ENCODE results near the gene DNAJC15.

The DNAJC15 gene

GRCh38 chr13:43089912-43090498 lies 66.6 kb downstream of the DNAJC15 start:
- TF ChIP-seq CTCF (IDR thresholded peaks at IDR 0.05; ENCODE audit: extremely low read depth, missing control alignments), result no peak
- no peak for DNase-seq (ENCODE audit: low spot score)

GRCh38 chr13:43094901-43095300 lies 71.5 kb downstream of the DNAJC15 start:
- no peak for TF ChIP-seq CTCF (IDR thresholded peaks at IDR 0.05; ENCODE audit: extremely low read depth, missing control alignments)
- peak; percentile 37 for DNase-seq (ENCODE audit: low spot score)

GRCh38 chr13:43095771-43096719 lies 72.7 kb downstream of the DNAJC15 start:
- no peak for TF ChIP-seq CTCF (IDR thresholded peaks at IDR 0.05; ENCODE audit: extremely low read depth, missing control alignments)
- no peak for DNase-seq (ENCODE audit: low spot score)

- DNase-seq (ENCODE audit: low spot score), result no peak
- no peak for TF ChIP-seq CTCF (IDR thresholded peaks at IDR 0.05; ENCODE audit: extremely low read depth, missing control alignments)
Observed at GRCh38 chr13:43100667-43101066, 77.3 kb downstream of the DNAJC15 start.

- TF ChIP-seq CTCF (IDR thresholded peaks at IDR 0.05; ENCODE audit: extremely low read depth, missing control alignments), result no peak
Observed at GRCh38 chr13:43102304-43102703, 78.9 kb downstream of the DNAJC15 start.

GRCh38 chr13:43107780-43108179 lies 84.4 kb downstream of the DNAJC15 start:
- TF ChIP-seq CTCF (IDR thresholded peaks at IDR 0.05; ENCODE audit: extremely low read depth, missing control alignments), result no peak
- no peak for DNase-seq (ENCODE audit: low spot score)

More at GRCh38 chr13:43102304-43102703, 78.9 kb downstream of the DNAJC15 start:
- DNase-seq (ENCODE audit: low spot score), result no peak

- no peak for TF ChIP-seq CTCF (IDR thresholded peaks at IDR 0.05; ENCODE audit: extremely low read depth, missing control alignments)
- DNase-seq (ENCODE audit: low spot score), result no peak
Observed at GRCh38 chr13:43110036-43110435, 86.7 kb downstream of the DNAJC15 start.
